Measurements from ENCODE around the gene KLC1. TPM values are rescaled to one million over a fixed set of nuclear protein-coding genes. Genes with fewer than 3 reads are reported as not detected.

The KLC1 gene
- total RNA-seq, 4 donors from 2014 or later = 214 to 500 (median 268) TPM

GRCh38 chr14:103657471-103657870, 28.5 kb downstream of the KLC1 start:
- intact Hi-C loops (cut with DNase I; ENCODE audit: low total_unique reads) = no loop called here
- H3K4me3 ChIP-seq (ENCODE audit: low read depth, poor library complexity, severe bottlenecking) = no peak overlapping the region
- TF ChIP-seq, protein P1, sequence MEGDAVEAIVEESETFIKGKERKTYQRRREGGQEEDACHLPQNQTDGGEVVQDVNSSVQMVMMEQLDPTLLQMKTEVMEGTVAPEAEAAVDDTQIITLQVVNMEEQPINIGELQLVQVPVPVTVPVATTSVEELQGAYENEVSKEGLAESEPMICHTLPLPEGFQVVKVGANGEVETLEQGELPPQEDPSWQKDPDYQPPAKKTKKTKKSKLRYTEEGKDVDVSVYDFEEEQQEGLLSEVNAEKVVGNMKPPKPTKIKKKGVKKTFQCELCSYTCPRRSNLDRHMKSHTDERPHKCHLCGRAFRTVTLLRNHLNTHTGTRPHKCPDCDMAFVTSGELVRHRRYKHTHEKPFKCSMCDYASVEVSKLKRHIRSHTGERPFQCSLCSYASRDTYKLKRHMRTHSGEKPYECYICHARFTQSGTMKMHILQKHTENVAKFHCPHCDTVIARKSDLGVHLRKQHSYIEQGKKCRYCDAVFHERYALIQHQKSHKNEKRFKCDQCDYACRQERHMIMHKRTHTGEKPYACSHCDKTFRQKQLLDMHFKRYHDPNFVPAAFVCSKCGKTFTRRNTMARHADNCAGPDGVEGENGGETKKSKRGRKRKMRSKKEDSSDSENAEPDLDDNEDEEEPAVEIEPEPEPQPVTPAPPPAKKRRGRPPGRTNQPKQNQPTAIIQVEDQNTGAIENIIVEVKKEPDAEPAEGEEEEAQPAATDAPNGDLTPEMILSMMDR (IDR thresholded peaks at IDR 0.05) = no peak
- no peak for TF ChIP-seq POLR2A (IDR thresholded peaks at IDR 0.05)
- DNase-seq (ENCODE audit: low spot score in 2 of 2) = no peak
- 68 to 72% methylated on average over 13 of the region's 13 CpGs for WGBS, 2 donors

GRCh38 chr14:103659631-103660030, 30.6 kb downstream of the KLC1 start:
- WGBS, 2 donors = 94 to 98% methylated on average over 7 of the region's 7 CpGs
- no peak overlapping the region for H3K4me3 ChIP-seq (ENCODE audit: low read depth, poor library complexity, severe bottlenecking)
- DNase-seq (ENCODE audit: low spot score in 2 of 2) = no peak
- intact Hi-C loops (cut with DNase I; ENCODE audit: low total_unique reads) = no loop called here
- TF ChIP-seq POLR2A (IDR thresholded peaks at IDR 0.05) = no peak
- TF ChIP-seq, protein P1 (IDR thresholded peaks at IDR 0.05) = no peak

DNA sequence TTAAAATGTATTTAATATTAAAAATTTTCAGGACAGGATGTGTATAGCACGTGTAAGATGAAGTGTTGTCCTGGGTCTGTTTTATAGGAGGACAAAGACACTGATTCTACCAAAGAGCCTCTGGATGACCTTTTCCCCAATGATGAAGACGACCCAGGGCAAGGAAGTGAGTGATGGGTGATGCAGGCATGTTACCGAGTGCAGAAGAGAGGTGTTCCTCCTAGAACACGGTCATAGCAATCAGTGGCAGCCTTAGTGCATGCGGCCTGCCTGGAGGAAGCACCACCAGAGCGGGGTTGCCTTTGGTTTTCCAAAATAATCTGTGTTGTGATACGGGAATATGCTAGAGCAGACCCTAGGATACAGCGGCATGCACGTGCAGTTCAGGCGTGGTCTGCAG, 33.0 kb downstream of the KLC1 start:
- TF ChIP-seq, protein P1 (IDR thresholded peaks at IDR 0.05) = no peak
- TF ChIP-seq POLR2A (IDR thresholded peaks at IDR 0.05) = no peak
- DNase-seq (ENCODE audit: low spot score in 2 of 2) = no peak
- H3K4me3 ChIP-seq (ENCODE audit: low read depth, poor library complexity, severe bottlenecking) = no peak overlapping the region
- intact Hi-C loops (cut with DNase I; ENCODE audit: low total_unique reads) = no loop called here
- 87 to 89% methylated on average over 10 of the region's 10 CpGs for WGBS, 2 donors

DNA sequence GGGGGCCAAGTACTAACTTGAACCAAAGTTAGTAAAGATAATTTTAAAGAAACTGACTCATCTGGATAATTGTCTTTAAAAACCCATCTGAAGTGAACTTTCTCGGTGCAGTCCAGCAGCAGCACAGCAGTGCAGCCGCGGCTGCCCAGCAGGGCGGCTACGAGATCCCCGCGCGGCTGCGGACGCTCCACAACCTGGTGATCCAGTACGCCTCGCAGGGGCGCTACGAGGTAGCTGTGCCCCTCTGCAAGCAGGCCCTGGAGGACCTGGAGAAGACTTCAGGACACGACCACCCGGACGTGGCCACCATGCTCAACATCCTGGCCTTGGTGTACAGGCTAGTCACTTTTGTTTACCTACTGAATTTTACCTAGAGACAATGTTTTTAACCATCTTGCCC, 33.6 kb downstream of the KLC1 start:
- no peak for DNase-seq (ENCODE audit: low spot score in 2 of 2)
- TF ChIP-seq, protein P1 (IDR thresholded peaks at IDR 0.05) = no peak
- no peak for TF ChIP-seq POLR2A (IDR thresholded peaks at IDR 0.05)
- intact Hi-C loops (cut with DNase I; ENCODE audit: low total_unique reads) = no loop called here
- WGBS, 2 donors = 93 to 96% methylated on average over 17 of the region's 17 CpGs
- H3K4me3 ChIP-seq (ENCODE audit: low read depth, poor library complexity, severe bottlenecking) = no peak overlapping the region

GRCh38 chr14:103663506-103663905, 34.5 kb downstream of the KLC1 start:
- WGBS, 2 donors = 80 to 88% methylated on average over 13 of the region's 13 CpGs
- no peak for DNase-seq (ENCODE audit: low spot score in 2 of 2)
- no peak for TF ChIP-seq POLR2A (IDR thresholded peaks at IDR 0.05)
- TF ChIP-seq, protein P1 (IDR thresholded peaks at IDR 0.05) = no peak
- no peak overlapping the region for H3K4me3 ChIP-seq (ENCODE audit: low read depth, poor library complexity, severe bottlenecking)
- intact Hi-C loops (cut with DNase I; ENCODE audit: low total_unique reads) = no loop called here

DNA sequence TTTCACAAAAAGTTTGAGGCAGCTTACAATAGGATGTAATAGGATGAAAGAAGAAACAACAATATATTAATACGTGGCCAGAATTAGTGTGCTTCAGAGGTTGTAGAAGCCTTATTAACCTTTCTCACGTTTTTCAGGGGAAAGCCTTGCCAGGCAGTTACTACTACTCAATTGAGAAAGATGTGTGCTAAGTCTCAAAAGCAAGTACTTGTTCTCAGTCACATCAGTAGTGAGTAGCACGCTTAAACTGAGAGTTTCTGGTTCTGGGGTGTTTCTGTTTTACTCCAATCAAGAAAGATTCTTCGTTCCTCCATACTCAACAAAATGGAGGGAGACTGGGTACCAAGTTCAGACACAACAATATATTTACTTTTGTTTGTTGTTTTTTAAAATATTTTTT, 38.7 kb downstream of the KLC1 start:
- no peak for TF ChIP-seq POLR2A (IDR thresholded peaks at IDR 0.05)
- TF ChIP-seq, protein P1 (IDR thresholded peaks at IDR 0.05) = no peak

More for the DNA sequence above, 38.7 kb downstream of the KLC1 start:
- H3K4me3 ChIP-seq (ENCODE audit: low read depth, poor library complexity, severe bottlenecking) = no peak overlapping the region
- DNase-seq (ENCODE audit: low spot score in 2 of 2) = no peak
- WGBS, 2 donors = 90 to 92% methylated on average over 4 of the region's 4 CpGs
- intact Hi-C loops (cut with DNase I; ENCODE audit: low total_unique reads) = no loop called here
